DOHH2 (cell line): ENCODE data around the gene ZBTB7C.

Experiments used
- H3F3A ChIP-seq: fragments of 200-600 bp; sonication (generic), shearing (Covaris generic); 2 replicates; pipeline ENCODE4 v1.6.0; 2016; ENCODE audit warnings: antibody characterized with exemption, mild to moderate bottlenecking; ENCODE audit not compliant: control insufficient read depth, insufficient read depth
- H3K27ac ChIP-seq: fragments of 200-600 bp; sonication (generic); 2 replicates; pipeline ENCODE4 v1.5.1; 2014; ENCODE audit warnings: low read depth, mild to moderate bottlenecking, low read length, moderate library complexity
- H3K27me3 ChIP-seq: fragments of 200-600 bp; sonication (generic); 2 replicates; pipeline ENCODE4 v1.6.1; 2014; ENCODE audit warnings: mild to moderate bottlenecking, low read length, mixed read lengths; ENCODE audit not compliant: control insufficient read depth
- H3K36me3 ChIP-seq: fragments of 200-600 bp; sonication (generic); 2 replicates; pipeline ENCODE4 v1.6.1; 2014; ENCODE audit warnings: mild to moderate bottlenecking, low read length, moderate library complexity, mixed read lengths; ENCODE audit not compliant: control insufficient read depth
- H3K4me1 ChIP-seq: fragments of 200-600 bp; sonication (generic); 2 replicates; pipeline ENCODE4 v1.6.1; 2014; ENCODE audit warnings: mild to moderate bottlenecking, low read length, mixed read lengths; ENCODE audit not compliant: control insufficient read depth
- H3K4me2 ChIP-seq: fragments of 200-600 bp; sonication (generic); 2 replicates; pipeline ENCODE4 v1.6.0; 2014; ENCODE audit warnings: mild to moderate bottlenecking, low read length, moderate library complexity
- H3K4me3 ChIP-seq: fragments of 200-600 bp; sonication (generic); 2 replicates; pipeline ENCODE4 v1.5.1; 2014; ENCODE audit warnings: mild to moderate bottlenecking, low read length, mixed read lengths
- H3K79me2 ChIP-seq: fragments of 200-600 bp; sonication (generic); 2 replicates; pipeline ENCODE4 v1.6.1; 2014; ENCODE audit warnings: mild to moderate bottlenecking, low read length, mixed read lengths; ENCODE audit not compliant: control insufficient read depth
- H3K9me2 ChIP-seq: fragments of 200-600 bp; sonication (generic); replicated peaks from 2 replicates; pipeline ENCODE4 v1.6.1; 2014; ENCODE audit warnings: mild to moderate bottlenecking, low read length, mixed read lengths; ENCODE audit not compliant: control insufficient read depth
- H3K9me3 ChIP-seq: fragments of 200-600 bp; sonication (generic); 2 replicates; pipeline ENCODE4 v1.6.1; 2014; ENCODE audit warnings: antibody characterized with exemption, low read length, mixed read lengths; ENCODE audit not compliant: control insufficient read depth, insufficient read depth
- H4K20me1 ChIP-seq: fragments of 200-600 bp; sonication (generic); 2 replicates; pipeline ENCODE4 v1.6.0; 2014; ENCODE audit warnings: low read depth, mild to moderate bottlenecking, antibody characterized with exemption, low read length, moderate library complexity; ENCODE audit not compliant: control insufficient read depth, insufficient read depth
- EZH2phosphoT487 ChIP-seq: fragments of 200-600 bp; sonication (generic); IDR thresholded peaks from 2 replicates; pipeline ENCODE4 v1.6.1; 2017; ENCODE audit warnings: borderline replicate concordance, mild to moderate bottlenecking, antibody characterized with exemption, low read length, moderate library complexity, mixed read lengths
- TF ChIP-seq, protein P1 (sequence below): fragments of 200-600 bp; sonication (generic); IDR thresholded peaks from one replicate; pipeline ENCODE4 v1.5.1; 2014; ENCODE audit warnings: antibody characterized with exemption, mild to moderate bottlenecking, low read depth, low read length; ENCODE audit not compliant: poor library complexity, severe bottlenecking

ZBTB7C gene

DNA sequence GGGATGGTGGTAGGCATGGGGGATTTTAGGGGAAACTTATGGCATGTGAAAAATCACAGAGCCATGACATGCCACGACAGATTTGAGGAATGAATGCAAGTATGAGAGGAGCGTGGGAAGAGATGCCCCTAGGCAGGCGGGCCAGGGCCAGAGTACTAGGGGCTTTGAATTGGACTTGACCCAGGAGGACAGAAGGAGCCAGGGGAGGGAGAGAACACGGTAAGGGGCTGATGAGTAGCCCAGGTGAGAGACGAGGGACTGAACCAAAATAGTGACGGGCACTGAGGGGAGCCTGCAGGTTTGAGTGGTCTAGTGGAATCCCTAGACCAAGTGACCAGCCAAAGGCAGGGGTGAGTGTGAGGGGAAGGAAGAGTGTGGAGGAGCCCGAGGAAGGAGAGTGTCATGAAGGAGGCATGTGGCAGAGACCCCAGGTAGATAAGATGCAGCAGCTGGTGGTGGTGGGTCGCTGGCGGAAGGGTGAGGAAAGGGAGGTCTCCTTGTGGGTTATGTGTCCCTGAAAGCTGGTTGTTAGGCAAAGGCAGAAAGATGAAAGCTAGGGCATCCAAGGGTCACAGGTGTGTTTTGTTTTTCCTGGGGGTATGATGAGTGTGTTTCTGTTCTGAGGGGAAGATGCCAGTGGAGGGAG, 48.7 kb downstream of the ZBTB7C start:
- H3F3A ChIP-seq: no peaks in the 10 kb centered on the region
- no peaks in the 10 kb centered on the region for H3K79me2 ChIP-seq
- H3K27ac ChIP-seq: no peak overlapping the region
- no peak overlapping the region for H3K4me2 ChIP-seq
- H3K9me3 ChIP-seq: no peaks in the 10 kb centered on the region
- H3K4me1 ChIP-seq: no peaks in the 10 kb centered on the region
- no peak for TF ChIP-seq EZH2phosphoT487
- H3K9me2 ChIP-seq: no peaks in the 10 kb centered on the region
- no peaks in the 10 kb centered on the region for H4K20me1 ChIP-seq
- H3K27me3 ChIP-seq: no peaks in the 10 kb centered on the region
- H3K36me3 ChIP-seq: no peaks in the 10 kb centered on the region
- H3K4me3 ChIP-seq: no peak overlapping the region

DNA sequence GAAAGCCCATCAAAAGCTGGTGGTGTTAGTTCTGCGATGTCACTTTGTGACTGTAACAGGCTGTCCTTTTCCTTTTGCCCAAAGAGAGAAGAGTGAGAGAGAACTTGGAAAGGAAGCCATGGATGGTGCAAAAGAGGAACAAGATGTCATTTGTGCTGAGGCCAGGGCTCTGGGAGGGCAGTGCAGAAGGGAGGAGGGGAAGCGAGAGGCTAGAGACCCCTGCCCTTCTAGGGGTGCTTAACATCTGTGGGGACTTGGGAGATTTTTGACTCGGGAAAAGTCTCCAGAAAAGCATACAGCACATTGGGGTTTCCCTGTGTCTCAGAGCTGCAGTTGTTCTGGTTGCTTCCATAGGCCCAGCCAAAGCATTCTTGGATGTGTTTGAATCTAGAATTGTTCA, 49.6 kb downstream of the ZBTB7C start:
- Histone ChIP-seq H3K4me3 (no peak overlapping the region), H3K27me3 (no peaks in the 10 kb centered on the region), H3K4me2 (no peak overlapping the region), H4K20me1 (no peaks in the 10 kb centered on the region), H3K4me1 (no peaks in the 10 kb centered on the region), H3K36me3 (no peaks in the 10 kb centered on the region), H3K9me2 (no peaks in the 10 kb centered on the region), H3K79me2 (no peaks in the 10 kb centered on the region), H3F3A (no peaks in the 10 kb centered on the region), H3K27ac (no peak overlapping the region), H3K9me3 (no peaks in the 10 kb centered on the region)
- no peak for TF ChIP-seq EZH2phosphoT487
- TF ChIP-seq, protein P1, sequence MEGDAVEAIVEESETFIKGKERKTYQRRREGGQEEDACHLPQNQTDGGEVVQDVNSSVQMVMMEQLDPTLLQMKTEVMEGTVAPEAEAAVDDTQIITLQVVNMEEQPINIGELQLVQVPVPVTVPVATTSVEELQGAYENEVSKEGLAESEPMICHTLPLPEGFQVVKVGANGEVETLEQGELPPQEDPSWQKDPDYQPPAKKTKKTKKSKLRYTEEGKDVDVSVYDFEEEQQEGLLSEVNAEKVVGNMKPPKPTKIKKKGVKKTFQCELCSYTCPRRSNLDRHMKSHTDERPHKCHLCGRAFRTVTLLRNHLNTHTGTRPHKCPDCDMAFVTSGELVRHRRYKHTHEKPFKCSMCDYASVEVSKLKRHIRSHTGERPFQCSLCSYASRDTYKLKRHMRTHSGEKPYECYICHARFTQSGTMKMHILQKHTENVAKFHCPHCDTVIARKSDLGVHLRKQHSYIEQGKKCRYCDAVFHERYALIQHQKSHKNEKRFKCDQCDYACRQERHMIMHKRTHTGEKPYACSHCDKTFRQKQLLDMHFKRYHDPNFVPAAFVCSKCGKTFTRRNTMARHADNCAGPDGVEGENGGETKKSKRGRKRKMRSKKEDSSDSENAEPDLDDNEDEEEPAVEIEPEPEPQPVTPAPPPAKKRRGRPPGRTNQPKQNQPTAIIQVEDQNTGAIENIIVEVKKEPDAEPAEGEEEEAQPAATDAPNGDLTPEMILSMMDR: no peak

DNA sequence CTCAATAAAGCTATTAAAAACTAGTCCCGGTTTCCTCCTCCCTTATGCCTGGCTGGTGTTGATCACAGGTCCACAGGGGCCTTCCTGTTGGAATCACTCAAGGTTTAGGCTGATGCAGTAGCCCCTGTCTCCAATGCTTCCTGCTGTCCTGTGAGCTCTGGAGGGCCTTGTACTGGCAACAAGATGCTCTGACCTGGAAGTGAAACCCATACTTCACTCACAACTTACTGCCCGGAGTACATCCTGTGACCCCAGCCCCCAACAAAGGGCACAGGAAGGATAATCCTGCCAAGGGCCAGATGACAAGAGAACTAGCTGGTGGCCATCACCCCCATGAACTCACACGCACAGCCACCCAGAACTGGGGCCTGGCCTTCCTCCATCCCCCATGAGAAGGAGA, 50.3 kb downstream of the ZBTB7C start:
- H4K20me1 ChIP-seq: no peaks in the 10 kb centered on the region
- no peak overlapping the region for H3K4me2 ChIP-seq
- no peaks in the 10 kb centered on the region for H3K4me1 ChIP-seq
- H3K9me2 ChIP-seq: no peaks in the 10 kb centered on the region
- no peaks in the 10 kb centered on the region for H3K36me3 ChIP-seq
- H3F3A ChIP-seq: no peaks in the 10 kb centered on the region
- no peak overlapping the region for H3K27ac ChIP-seq
- no peak for TF ChIP-seq EZH2phosphoT487
- TF ChIP-seq, protein P1: no peak
- H3K9me3 ChIP-seq: no peaks in the 10 kb centered on the region
- H3K79me2 ChIP-seq: no peaks in the 10 kb centered on the region
- H3K27me3 ChIP-seq: no peaks in the 10 kb centered on the region
- H3K4me3 ChIP-seq: no peak overlapping the region

DNA sequence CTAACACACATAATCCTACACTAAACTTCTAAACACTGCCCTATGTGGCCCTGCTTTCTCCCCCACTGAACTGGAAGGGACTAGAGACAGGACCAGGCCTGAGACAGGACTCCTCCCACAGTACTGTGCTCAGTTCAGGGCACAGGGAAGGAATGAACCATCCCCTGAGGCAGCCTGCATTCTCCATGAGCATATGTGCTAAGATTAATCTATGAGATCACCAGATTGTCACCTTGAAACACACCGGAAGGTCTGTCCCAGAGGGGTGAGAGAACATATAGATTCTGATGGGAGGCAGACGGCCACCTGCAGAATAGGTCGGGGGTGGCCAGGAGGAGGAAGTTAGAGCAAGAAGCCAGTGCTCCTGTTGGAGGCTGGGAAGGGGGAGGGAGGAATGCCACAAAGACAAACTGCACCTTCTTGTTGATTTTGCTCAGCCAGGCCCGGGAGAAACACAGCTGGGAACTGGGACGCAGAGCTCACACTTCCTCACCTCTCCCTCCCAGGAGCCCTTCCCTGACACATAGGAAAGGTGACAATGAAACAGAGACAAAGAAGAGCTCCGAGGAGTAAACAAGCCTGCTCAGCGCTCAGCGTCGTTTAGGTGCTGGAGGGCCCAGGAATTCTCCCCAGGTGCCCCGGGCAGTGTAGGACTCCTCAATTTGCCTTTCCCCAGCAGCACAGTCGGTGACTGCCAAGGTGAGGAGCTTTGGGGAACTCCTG, 52.1 kb downstream of the ZBTB7C start:
- H3F3A ChIP-seq: no peaks in the 10 kb centered on the region
- no peak for TF ChIP-seq EZH2phosphoT487
- TF ChIP-seq, protein P1: no peak

More for the DNA sequence above, 52.1 kb downstream of the ZBTB7C start:
- no peak overlapping the region for H3K4me3 ChIP-seq
- H3K9me2 ChIP-seq: no peaks in the 10 kb centered on the region
- H3K79me2 ChIP-seq: no peaks in the 10 kb centered on the region
- no peaks in the 10 kb centered on the region for H3K36me3 ChIP-seq
- H3K4me2 ChIP-seq: no peak overlapping the region
- no peak overlapping the region for H3K27ac ChIP-seq
- H4K20me1 ChIP-seq: no peaks in the 10 kb centered on the region
- no peaks in the 10 kb centered on the region for H3K4me1 ChIP-seq
- no peaks in the 10 kb centered on the region for H3K9me3 ChIP-seq
- no peaks in the 10 kb centered on the region for H3K27me3 ChIP-seq
